ENCODE measurements around the gene TYSND1.

- TF ChIP-seq TCF7L2 (IDR thresholded peaks at IDR 0.05; ENCODE audit: low read depth, low read length): no peak
- TF ChIP-seq CTCF (IDR thresholded peaks at IDR 0.05): no peak
- TF ChIP-seq POLR2AphosphoS5 (IDR thresholded peaks at IDR 0.05; ENCODE audit: low read depth, low read length): no peak
- TF ChIP-seq SIN3A (IDR thresholded peaks at IDR 0.05; ENCODE audit: borderline replicate concordance, insufficient read depth, low read depth, low read length): no peak
- TF ChIP-seq, protein P1, sequence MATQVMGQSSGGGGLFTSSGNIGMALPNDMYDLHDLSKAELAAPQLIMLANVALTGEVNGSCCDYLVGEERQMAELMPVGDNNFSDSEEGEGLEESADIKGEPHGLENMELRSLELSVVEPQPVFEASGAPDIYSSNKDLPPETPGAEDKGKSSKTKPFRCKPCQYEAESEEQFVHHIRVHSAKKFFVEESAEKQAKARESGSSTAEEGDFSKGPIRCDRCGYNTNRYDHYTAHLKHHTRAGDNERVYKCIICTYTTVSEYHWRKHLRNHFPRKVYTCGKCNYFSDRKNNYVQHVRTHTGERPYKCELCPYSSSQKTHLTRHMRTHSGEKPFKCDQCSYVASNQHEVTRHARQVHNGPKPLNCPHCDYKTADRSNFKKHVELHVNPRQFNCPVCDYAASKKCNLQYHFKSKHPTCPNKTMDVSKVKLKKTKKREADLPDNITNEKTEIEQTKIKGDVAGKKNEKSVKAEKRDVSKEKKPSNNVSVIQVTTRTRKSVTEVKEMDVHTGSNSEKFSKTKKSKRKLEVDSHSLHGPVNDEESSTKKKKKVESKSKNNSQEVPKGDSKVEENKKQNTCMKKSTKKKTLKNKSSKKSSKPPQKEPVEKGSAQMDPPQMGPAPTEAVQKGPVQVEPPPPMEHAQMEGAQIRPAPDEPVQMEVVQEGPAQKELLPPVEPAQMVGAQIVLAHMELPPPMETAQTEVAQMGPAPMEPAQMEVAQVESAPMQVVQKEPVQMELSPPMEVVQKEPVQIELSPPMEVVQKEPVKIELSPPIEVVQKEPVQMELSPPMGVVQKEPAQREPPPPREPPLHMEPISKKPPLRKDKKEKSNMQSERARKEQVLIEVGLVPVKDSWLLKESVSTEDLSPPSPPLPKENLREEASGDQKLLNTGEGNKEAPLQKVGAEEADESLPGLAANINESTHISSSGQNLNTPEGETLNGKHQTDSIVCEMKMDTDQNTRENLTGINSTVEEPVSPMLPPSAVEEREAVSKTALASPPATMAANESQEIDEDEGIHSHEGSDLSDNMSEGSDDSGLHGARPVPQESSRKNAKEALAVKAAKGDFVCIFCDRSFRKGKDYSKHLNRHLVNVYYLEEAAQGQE (IDR thresholded peaks at IDR 0.05; ENCODE audit: insufficient read depth in 1 of 2, low read depth in 2 of 2, low read length in 1 of 2): no peak
These were observed 43.6 kb upstream of the TYSND1 start for GRCh38 chr10:70190102-70190501.

Data from Panc1 (cell line).